ENCODE results near the gene MCU.

DNA sequence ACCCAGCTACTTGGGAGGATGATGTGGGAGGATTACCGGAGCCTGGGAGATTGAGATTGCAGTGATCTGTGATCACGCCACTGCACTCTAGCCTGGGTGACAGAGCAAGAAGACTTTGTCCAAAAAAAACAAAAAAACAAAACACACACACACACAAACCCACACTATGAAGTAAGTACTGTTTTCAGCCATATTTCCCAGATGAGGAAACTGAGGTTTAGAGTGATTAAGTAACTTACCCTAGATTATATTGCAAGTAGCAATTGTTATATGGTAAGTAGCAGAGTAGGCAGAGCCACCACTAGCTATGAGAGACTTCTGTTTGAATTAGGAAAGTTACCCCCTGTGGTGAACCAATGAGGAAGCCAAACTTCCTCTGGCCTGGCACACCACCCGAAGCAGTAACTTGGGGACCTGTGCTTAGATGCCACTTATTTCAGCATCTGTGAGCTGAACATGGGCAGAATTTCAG lies 61.9 kb downstream of the MCU start:
- TF ChIP-seq, protein P1, sequence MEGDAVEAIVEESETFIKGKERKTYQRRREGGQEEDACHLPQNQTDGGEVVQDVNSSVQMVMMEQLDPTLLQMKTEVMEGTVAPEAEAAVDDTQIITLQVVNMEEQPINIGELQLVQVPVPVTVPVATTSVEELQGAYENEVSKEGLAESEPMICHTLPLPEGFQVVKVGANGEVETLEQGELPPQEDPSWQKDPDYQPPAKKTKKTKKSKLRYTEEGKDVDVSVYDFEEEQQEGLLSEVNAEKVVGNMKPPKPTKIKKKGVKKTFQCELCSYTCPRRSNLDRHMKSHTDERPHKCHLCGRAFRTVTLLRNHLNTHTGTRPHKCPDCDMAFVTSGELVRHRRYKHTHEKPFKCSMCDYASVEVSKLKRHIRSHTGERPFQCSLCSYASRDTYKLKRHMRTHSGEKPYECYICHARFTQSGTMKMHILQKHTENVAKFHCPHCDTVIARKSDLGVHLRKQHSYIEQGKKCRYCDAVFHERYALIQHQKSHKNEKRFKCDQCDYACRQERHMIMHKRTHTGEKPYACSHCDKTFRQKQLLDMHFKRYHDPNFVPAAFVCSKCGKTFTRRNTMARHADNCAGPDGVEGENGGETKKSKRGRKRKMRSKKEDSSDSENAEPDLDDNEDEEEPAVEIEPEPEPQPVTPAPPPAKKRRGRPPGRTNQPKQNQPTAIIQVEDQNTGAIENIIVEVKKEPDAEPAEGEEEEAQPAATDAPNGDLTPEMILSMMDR (IDR thresholded peaks at IDR 0.05; ENCODE audit: poor library complexity): no peak
- no peak for TF ChIP-seq EZH2 (IDR thresholded peaks at IDR 0.05; ENCODE audit: borderline replicate concordance)
- TF ChIP-seq EZH2phosphoT487 (IDR thresholded peaks at IDR 0.05; ENCODE audit: low read depth, severe bottlenecking, unreplicated experiment): no peak
